Colonic mucosa (tissue), 4 donors: ENCODE measurements around the gene BASP1. TPM values are rescaled to one million over a fixed set of nuclear protein-coding genes. Genes with fewer than 3 reads are reported as not detected.
A peak's percentile ranks its signal among the peaks of the same experiment; 100 is the strongest.

ENCODE experiments used
- DNase-seq: peaks from one replicate; pipeline ENCODE4 v3.0.0-alpha.2; 2020
- H3K27ac ChIP-seq: fragments of 200-600 bp; one replicate; pipeline ENCODE4 v1.8.0; 2021
- H3K27me3 ChIP-seq: fragments of 200-600 bp; one replicate; pipeline ENCODE4 v1.8.0; 2021
- H3K36me3 ChIP-seq: fragments of 200-600 bp; one replicate; pipeline ENCODE4 v1.8.0; 2021
- H3K4me1 ChIP-seq: fragments of 200-600 bp; one replicate; pipeline ENCODE4 v1.8.0; 2021; ENCODE audit warnings: mild to moderate bottlenecking
- H3K4me3 ChIP-seq: fragments of 200-600 bp; one replicate; pipeline ENCODE4 v1.8.0; 2021
- H3K9ac ChIP-seq, 2 donors: one replicate each; pipeline ENCODE4 v1.7.0; 2013; ENCODE audit warnings: control low read depth in 2 of 2, low read depth in 2 of 2, low read length in 2 of 2
- H3K9me3 ChIP-seq: fragments of 200-600 bp; one replicate; pipeline ENCODE4 v1.8.0; 2021
- intact Hi-C: fragments of 100-400 bp; cut with DNase I; formaldehyde crosslinking; loops from one replicate; pipeline ENCODE4 v1.14.1; 2022
- total RNA-seq, 2 donors: library from RNA; stranded (reverse); fragmentation: NEBNext Ultra II Directional in 1 of 2; extraction: Animal tissue kit (Norgen Biotek cat#: 25700) in 1 of 2; gene quantifications; one replicate each; pipeline ENCODE4 v1.2.1, GENCODE V29; 2021
- TF ChIP-seq, protein P1 (sequence below): fragments of 200-600 bp; IDR thresholded peaks from one replicate; pipeline ENCODE4 v1.8.0; 2022; ENCODE audit warnings: antibody characterized with exemption, mild to moderate bottlenecking
- donor health status: healthy.
- donor health status: DM: no; HTN: no; CAD: no.
- donor health status: DM: no; HTN: no; CAD: no.

BASP1 gene
- 1 to 10 TPM; 4.2 to 5.5 TPM for total RNA-seq

- peak within 1 kb of the TSS; percentile 22 for H3K27ac ChIP-seq
- TF ChIP-seq, protein P1, sequence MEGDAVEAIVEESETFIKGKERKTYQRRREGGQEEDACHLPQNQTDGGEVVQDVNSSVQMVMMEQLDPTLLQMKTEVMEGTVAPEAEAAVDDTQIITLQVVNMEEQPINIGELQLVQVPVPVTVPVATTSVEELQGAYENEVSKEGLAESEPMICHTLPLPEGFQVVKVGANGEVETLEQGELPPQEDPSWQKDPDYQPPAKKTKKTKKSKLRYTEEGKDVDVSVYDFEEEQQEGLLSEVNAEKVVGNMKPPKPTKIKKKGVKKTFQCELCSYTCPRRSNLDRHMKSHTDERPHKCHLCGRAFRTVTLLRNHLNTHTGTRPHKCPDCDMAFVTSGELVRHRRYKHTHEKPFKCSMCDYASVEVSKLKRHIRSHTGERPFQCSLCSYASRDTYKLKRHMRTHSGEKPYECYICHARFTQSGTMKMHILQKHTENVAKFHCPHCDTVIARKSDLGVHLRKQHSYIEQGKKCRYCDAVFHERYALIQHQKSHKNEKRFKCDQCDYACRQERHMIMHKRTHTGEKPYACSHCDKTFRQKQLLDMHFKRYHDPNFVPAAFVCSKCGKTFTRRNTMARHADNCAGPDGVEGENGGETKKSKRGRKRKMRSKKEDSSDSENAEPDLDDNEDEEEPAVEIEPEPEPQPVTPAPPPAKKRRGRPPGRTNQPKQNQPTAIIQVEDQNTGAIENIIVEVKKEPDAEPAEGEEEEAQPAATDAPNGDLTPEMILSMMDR, result no peak
- DNase-seq, result peak; percentile 65
- H3K27me3 ChIP-seq, result no peaks in the 10 kb centered on the region
- peak within 1 kb of the TSS; percentile 36 for H3K4me3 ChIP-seq
- intact Hi-C loops, result loop anchor here (5.0 kb wide), 2 partner anchors 1065 to 1090 kb away; no protein-coding TSS in a partner anchor
- no peaks in the 10 kb centered on the region for H3K4me1 ChIP-seq
- H3K36me3 ChIP-seq, result no peaks in the 10 kb centered on the region
- H3K9me3 ChIP-seq, result no peaks in the 10 kb centered on the region
- peak within 1 kb of the TSS in 1 of 2 donors; percentile 64 for H3K9ac ChIP-seq
These were observed at the start of gene BASP1 for GRCh38 chr5:17217493-17218352. BASP1 (plus strand) TSS chr5:17217631; CDS start chr5:17275217, 57,586 bp downstream.

DNA sequence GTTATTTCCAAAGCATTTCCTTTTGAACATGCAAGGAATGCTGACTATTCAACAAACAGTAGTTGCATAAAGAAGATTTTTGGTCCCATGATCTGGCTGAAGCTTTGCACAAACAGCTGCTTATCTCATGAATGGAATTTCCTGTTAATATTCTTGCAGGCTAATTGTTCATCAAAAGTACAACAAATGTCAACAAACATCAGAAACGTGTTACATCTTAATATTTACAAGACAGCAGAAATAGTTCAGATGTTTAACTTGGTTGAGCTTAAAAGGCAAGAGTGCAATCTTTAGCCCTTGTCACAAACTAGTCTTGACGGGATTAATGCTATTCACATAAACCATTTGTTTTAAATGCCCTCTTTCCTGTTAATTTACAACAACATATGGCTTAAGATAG, 47.9 kb upstream of the BASP1 start:
- Histone ChIP-seq H3K4me1 (no peaks in the 10 kb centered on the region), H3K27ac (no peak overlapping the region), H3K4me3 (no peak overlapping the region), H3K9ac (no peak overlapping the region), H3K9me3 (no peaks in the 10 kb centered on the region), H3K36me3 (no peaks in the 10 kb centered on the region), H3K27me3 (no peaks in the 10 kb centered on the region)
- DNase-seq, result no peak
- intact Hi-C loops, result no loop called here
- TF ChIP-seq, protein P1, result no peak

GRCh38 chr5:17172791-17173190, 44.6 kb upstream of the BASP1 start:
- H3K36me3 ChIP-seq, result no peaks in the 10 kb centered on the region

GRCh38 chr5:17174965-17175364, 42.5 kb upstream of the BASP1 start:
- no peak for DNase-seq
- H3K9me3 ChIP-seq, result no peaks in the 10 kb centered on the region
- no peak overlapping the region for H3K27ac ChIP-seq
- intact Hi-C loops, result no loop called here
- TF ChIP-seq, protein P1, result no peak
- no peak overlapping the region for H3K4me3 ChIP-seq
- H3K4me1 ChIP-seq, result no peaks in the 10 kb centered on the region
- no peaks in the 10 kb centered on the region for H3K36me3 ChIP-seq
- H3K9ac ChIP-seq, result no peak overlapping the region
- no peaks in the 10 kb centered on the region for H3K27me3 ChIP-seq

More at GRCh38 chr5:17172791-17173190, 44.6 kb upstream of the BASP1 start:
- H3K9ac ChIP-seq, result no peak overlapping the region
- H3K27ac ChIP-seq, result no peak overlapping the region
- H3K4me3 ChIP-seq, result no peak overlapping the region
- H3K9me3 ChIP-seq, result no peaks in the 10 kb centered on the region
- no peaks in the 10 kb centered on the region for H3K27me3 ChIP-seq
- DNase-seq, result no peak
- intact Hi-C loops, result no loop called here
- H3K4me1 ChIP-seq, result no peaks in the 10 kb centered on the region
- TF ChIP-seq, protein P1, result no peak

DNA sequence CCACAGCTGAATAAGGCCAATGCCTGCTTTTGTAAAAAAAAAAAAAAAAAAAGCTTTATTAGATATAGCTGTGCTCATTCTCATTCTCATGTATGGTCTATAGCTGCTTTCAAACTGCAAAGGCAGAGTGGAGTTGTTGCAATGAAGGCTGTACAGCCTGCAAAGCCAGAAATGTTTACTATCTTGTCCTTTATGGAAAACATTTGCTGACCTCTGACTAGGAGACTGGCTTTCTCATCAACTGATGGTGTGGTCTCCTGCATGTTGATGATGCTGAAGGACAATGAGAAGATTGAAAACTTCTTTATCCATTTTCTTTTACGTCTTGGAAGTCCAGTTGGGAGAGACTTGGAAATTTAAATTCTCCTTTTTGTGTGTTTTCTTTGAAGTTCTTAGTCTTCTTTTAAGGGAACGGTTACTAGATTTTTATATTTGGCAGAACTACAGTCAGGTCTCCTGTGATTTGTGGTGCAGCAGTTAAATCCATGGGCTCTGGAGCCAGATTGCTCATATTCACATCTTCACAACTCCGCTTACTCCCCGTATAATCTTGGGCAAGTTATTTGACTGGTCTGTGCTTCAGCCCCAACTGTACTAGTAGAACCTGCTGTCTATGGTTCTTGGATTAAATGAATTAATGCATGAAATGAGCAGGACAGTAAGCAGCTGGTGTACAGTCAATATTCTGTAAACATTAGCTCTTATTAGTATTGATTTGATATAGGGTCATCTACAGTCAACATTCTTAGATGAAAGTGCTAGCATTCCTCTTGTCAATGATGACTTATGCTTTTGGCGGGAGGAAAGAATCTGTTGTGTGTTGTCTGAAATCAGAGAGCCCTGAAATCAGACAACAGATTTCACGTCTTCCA, 39.7 kb upstream of the BASP1 start:
- TF ChIP-seq, protein P1, result no peak
- Histone ChIP-seq H3K4me3 (no peak overlapping the region), H3K9me3 (no peaks in the 10 kb centered on the region), H3K36me3 (no peaks in the 10 kb centered on the region), H3K9ac (no peak overlapping the region), H3K27me3 (no peaks in the 10 kb centered on the region), H3K27ac (no peak overlapping the region), H3K4me1 (no peaks in the 10 kb centered on the region)
- DNase-seq, result no peak
- intact Hi-C loops, result no loop called here
